HG02840 (cell line): ENCODE measurements around the gene FAM219A.
"Not testable (repeated sequence)": the region's sequence is repeated elsewhere in the genome, so short reads cannot be mapped to it uniquely, and the experiment has no call there.

ENCODE experiments used
- ATAC-seq: cut with Tn5 transposase; IDR thresholded peaks from one replicate; pipeline ENCODE4 v1.9.1; 2021; ENCODE audit warnings: mild to moderate bottlenecking, moderate library complexity, moderate number of reproducible peaks; ENCODE audit not compliant: unreplicated experiment, low FRiP score

The FAM219A gene

GRCh38 chr9:34379334-34380033 is 78.9 kb downstream of the FAM219A start:
- ATAC-seq, result no peak

- no peak for ATAC-seq
Observed at GRCh38 chr9:34378376-34379060, 79.9 kb downstream of the FAM219A start.

GRCh38 chr9:34377404-34377746 is 81.0 kb downstream of the FAM219A start:
- ATAC-seq, result no peak

- ATAC-seq, result peak; percentile 75
Observed at GRCh38 chr9:34376596-34377403, 81.6 kb downstream of the FAM219A start, which contains the start of gene MYORG. MYORG (minus strand) TSS chr9:34376898; CDS start chr9:34372943, 3,955 bp downstream.

GRCh38 chr9:34375901-34376595 is 82.3 kb downstream of the FAM219A start:
- peak; percentile 18 for ATAC-seq

GRCh38 chr9:34374905-34375552 is 83.3 kb downstream of the FAM219A start:
- ATAC-seq, result no peak

- ATAC-seq, result no peak
Observed at GRCh38 chr9:34374339-34374738, 84.0 kb downstream of the FAM219A start.

- ATAC-seq, result no peak
Observed at GRCh38 chr9:34373749-34374148, 84.6 kb downstream of the FAM219A start.

- no peak for ATAC-seq
Observed at GRCh38 chr9:34372467-34373011, 85.8 kb downstream of the FAM219A start.

- ATAC-seq, result no peak
Observed at GRCh38 chr9:34371886-34372466, 86.4 kb downstream of the FAM219A start.

- no peak for ATAC-seq
Observed at GRCh38 chr9:34370970-34371880, 87.1 kb downstream of the FAM219A start.

- ATAC-seq, result no peak
Observed at GRCh38 chr9:34370335-34370969, 87.9 kb downstream of the FAM219A start.

- no peak for ATAC-seq
Observed at GRCh38 chr9:34369636-34370035, 88.7 kb downstream of the FAM219A start.

- ATAC-seq, result not testable (repeated sequence)
Observed at GRCh38 chr9:34368796-34369195, 89.6 kb downstream of the FAM219A start.

GRCh38 chr9:34367751-34368410 is 90.5 kb downstream of the FAM219A start:
- not testable (repeated sequence) for ATAC-seq

- no peak for ATAC-seq
Observed at GRCh38 chr9:34366365-34366764, 92.0 kb downstream of the FAM219A start.

- ATAC-seq, result no peak
Observed at GRCh38 chr9:34365282-34365681, 93.1 kb downstream of the FAM219A start.
